GM12865 (cell line): ENCODE data around the gene PEF1.

Experiments used
- DNase-seq: peaks from one replicate; pipeline ENCODE4 v3.0.0; 2010; ENCODE audit warnings: low read depth
- H3K4me3 ChIP-seq: 2 replicates; pipeline ENCODE4 v1.5.1; 2011; ENCODE audit warnings: mild to moderate bottlenecking, low read depth, low read length, control low read depth
- TF ChIP-seq, protein P1 (sequence below): IDR thresholded peaks from 2 replicates; pipeline ENCODE4 v1.5.1; 2011; ENCODE audit warnings: low read length, control low read depth, low read depth, inconsistent platforms; ENCODE audit not compliant: insufficient read depth; ENCODE audit errors: missing control alignments

The PEF1 gene

DNA sequence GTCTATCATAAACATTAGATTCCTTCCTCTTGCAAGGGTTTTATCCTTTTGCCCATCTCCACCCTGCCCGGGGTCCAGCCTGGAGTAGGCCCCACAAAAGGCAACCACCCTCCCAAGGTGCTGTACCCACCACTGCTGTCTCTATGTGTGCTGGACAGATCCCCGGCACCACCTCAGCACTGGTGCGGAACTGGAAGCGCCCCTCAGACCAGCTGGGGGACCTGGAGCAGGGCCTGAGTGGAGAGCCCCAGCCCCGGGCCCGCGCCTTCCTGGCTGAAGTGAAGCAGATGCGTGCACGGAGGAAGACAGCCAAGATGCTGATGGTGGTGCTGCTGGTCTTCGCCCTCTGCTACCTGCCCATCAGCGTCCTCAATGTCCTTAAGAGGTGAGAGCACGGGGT lies 21.3 kb downstream of the PEF1 start:
- no peak overlapping the region for H3K4me3 ChIP-seq
- no peak for DNase-seq
- TF ChIP-seq, protein P1, sequence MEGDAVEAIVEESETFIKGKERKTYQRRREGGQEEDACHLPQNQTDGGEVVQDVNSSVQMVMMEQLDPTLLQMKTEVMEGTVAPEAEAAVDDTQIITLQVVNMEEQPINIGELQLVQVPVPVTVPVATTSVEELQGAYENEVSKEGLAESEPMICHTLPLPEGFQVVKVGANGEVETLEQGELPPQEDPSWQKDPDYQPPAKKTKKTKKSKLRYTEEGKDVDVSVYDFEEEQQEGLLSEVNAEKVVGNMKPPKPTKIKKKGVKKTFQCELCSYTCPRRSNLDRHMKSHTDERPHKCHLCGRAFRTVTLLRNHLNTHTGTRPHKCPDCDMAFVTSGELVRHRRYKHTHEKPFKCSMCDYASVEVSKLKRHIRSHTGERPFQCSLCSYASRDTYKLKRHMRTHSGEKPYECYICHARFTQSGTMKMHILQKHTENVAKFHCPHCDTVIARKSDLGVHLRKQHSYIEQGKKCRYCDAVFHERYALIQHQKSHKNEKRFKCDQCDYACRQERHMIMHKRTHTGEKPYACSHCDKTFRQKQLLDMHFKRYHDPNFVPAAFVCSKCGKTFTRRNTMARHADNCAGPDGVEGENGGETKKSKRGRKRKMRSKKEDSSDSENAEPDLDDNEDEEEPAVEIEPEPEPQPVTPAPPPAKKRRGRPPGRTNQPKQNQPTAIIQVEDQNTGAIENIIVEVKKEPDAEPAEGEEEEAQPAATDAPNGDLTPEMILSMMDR: no peak

DNA sequence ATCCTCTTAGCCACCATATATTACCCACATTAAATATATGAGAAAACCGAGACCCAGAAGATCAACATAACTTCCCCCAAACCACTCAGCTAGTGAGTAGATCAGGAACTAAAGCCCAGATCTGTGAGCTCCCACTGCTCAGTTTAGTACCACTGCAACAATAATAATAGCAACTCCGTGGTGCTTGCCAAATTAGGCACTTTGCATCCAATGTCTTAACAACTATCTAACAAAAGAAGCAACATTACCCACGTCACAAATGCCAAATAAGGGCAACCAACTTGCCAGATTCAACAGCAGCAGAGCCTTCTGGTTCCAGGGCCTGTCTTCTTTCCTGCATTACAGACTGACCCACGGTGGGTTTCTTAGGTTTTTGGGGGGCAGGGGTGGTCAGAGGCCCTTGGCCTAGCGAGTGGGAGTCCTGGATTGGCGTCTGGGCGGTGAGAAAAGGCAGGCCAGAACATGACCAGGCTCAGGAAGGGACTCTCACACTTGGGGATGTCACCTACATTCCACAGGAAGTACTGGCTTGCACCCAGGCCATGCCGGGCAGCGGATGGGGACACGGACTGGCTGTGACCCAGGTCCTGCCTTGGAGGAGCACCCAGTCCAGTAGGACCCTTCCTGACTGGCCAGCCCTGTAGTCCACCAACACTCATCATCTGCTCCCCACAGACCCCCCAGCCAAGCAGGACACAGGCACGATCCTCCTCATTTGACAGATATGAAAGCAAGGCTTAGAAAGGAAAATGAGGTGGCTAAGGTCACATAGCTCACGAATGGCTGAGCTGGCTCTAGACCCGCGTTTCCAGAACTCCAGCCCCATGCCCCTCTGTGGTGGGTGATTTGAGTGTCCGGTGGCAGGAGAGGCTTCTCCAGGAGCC lies 22.6 kb downstream of the PEF1 start:
- no peak for DNase-seq
- TF ChIP-seq, protein P1: no peak
- H3K4me3 ChIP-seq: no peak overlapping the region

DNA sequence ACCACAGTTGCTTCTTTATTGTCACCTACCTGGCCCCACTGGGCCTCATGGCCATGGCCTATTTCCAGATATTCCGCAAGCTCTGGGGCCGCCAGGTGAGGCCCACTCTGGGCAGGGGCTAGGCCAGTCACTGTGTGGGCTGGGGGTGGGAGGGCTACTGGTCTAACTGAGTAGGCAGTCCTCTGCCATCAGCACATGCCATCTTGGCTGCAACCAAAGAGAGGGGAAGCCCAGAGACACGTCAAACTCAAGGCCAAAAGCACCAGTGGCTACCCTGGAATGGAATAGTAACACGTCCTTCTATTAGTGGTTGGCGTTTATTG lies 23.2 kb downstream of the PEF1 start:
- H3K4me3 ChIP-seq: no peak overlapping the region
- TF ChIP-seq, protein P1: no peak
- no peak for DNase-seq

DNA sequence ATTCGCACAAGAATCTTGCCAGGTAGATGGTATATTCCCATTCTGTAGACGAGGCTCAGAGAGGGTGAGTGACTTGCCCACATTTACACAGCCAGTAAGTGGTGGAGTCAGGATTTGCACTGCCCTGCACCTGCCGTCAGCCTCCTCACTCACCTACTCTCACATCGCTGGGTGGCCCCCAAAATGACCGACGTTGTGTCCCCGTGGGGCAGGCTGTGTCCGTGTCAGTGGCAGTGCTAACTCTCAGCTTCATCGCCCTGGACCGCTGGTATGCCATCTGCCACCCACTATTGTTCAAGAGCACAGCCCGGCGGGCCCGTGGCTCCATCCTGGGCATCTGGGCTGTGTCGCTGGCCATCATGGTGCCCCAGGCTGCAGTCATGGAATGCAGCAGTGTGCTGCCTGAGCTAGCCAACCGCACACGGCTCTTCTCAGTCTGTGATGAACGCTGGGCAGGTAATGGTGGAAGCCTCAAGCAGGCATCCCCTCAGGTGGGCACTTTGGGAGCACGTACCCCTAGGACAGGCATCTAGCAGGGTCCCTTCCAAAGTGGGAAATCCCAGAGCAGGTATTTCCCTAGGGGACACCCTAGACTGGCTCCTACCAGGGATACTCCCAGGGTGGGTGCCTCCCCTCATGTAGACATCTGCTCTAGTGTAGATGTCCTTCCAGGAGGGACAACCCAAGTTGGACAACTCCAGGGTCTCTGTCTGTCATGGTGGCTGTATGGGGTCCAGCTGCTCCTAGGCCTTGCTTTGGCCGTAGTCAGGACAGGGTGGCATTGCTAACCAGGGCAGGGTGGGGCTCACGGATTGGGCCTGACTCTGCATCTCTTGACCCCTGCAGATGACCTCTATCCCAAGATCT lies 23.8 kb downstream of the PEF1 start:
- TF ChIP-seq, protein P1: no peak
- DNase-seq: no peak
- H3K4me3 ChIP-seq: no peak overlapping the region

DNA sequence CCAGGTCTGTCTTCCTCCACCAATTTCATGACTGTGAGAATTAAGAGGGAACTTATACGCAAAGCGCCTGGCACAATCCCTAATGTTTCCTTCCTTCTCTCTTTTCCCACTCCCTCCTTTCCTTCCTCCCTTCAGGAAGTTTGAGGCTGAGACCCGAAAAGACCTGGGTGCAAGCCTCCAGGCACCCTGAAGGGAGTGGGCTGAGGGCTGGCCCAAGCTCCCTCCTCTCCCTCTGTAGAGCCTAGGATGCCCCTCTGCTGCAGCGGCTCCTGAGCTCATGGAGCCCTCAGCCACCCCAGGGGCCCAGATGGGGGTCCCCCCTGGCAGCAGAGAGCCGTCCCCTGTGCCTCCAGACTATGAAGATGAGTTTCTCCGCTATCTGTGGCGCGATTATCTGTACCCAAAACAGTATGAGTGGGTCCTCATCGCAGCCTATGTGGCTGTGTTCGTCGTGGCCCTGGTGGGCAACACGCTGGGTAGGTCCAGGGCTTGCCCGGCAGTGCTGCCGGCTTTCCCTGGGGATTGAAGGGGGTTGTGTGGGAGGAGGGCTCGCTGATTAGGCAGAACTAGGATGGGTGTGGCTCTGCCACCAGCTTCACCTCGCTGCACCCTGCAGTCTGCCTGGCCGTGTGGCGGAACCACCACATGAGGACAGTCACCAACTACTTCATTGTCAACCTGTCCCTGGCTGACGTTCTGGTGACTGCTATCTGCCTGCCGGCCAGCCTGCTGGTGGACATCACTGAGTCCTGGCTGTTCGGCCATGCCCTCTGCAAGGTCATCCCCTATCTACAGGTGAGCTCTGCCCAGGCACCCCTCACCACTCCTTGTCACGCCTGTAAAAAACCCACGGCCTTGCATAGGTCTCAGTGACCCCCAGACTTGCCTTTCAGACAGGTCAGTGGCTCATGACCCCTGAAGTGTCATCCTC lies 25.5 kb downstream of the PEF1 start:
- TF ChIP-seq, protein P1: no peak
- DNase-seq: no peak
- H3K4me3 ChIP-seq: no peak overlapping the region
